Measurements from ENCODE around the gene FDXACB1.
"Not testable (repeated sequence)": the region's sequence is repeated elsewhere in the genome, so short reads cannot be mapped to it uniquely, and the experiment has no call there.

FDXACB1 gene

DNA sequence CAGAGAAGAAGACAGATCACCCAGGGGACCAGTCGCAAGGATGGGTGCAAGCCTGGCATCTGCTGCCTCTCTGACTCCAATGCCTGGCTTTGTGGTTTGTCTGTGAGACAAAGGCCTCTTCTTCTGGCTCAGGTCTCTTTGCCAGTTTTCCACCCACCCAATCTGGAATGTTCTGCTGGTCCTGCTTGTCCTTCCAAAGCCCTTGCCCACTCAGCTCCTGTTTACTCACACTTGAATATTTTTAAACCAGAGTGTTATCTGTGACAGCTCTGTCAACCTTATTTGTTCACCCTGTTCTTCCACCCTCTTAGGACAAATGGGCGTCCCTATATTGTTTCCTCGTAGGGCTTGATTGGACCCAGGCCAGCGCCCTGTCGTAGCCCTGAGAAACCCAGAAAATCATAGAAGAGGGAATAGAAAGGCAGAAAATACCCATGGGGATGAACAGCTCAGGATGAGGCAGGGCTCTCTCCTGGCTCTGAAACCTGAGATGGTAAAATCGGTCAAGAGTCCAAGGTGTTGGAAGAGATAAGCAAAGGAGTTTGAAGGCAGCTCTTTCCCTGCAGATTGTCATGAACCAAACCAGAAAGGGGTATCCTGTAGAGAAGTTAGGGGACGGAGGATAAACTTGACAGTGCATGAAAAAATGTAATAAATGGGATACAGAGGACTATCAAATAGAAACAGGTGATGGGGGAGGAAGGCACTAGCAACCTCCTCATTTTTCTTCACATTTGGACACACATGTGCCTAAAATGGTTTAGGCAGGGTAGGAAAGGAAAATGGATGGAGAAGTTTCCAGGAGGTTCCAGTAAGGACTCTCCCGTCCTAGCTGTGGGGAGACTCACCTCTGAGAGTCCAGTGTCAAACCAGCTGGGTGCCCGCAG, 32.0 kb upstream of the FDXACB1 start:
- DNase-seq: peak in 51 of 56 donors; percentile 29 to 93 (median 77)

GRCh38 chr11:111909378-111909777, 30.4 kb upstream of the FDXACB1 start:
- no peak for DNase-seq

DNA sequence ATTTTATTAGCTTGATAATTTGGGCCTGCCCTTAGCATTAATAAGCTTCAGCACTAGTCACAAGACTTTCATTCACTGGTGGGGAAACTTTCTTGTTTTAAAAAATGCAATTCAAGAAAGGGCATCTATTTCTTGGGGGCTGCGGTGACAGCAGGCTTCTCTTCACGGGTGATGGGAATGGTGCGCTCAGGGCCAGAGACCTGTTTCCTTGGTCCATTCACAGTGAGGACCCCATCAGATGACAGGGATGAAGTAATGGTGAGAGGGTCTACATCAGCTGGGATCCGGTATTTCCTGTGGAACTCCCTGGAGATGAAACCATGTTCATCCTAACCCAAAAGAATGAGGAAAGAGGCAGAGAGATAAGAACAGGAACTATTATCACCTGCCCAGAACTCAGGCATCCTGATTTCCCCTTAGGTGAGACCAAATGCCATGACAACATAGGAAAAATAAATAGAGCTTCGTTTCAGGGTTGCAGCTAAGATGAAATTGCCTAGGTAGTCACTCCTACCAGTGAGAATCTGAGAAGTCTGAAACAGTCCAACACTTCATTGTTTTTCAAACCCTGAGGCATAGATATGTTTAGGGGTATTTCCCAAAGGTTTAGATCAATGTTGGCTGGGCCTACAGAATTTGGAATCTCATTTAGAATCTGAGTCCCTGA, 29.8 kb upstream of the FDXACB1 start:
- DNase-seq: peak in 1 of 56 donors; percentile 31

- DNase-seq: no peak
Measured at GRCh38 chr11:111906680-111907079, 27.7 kb upstream of the FDXACB1 start.

DNA sequence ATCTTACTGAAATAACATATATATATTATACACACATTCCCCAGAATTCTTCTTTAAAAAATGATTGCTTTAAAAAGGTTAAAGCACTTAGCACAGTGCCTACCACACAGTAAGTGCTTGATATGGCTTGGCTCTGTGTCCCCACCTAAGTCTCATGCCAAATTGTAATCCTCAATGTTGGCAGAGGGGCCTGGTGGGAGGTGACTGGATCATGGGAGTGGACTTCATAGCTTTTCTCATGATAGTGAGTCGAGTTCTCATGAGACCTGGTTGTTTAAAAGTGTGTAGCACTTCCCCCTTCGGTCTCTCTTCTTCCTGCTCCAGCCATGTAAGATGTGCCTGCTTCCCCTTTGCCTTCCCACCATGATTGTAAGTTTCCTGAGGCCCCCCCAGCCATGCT, 26.4 kb upstream of the FDXACB1 start:
- no peak for DNase-seq

DNA sequence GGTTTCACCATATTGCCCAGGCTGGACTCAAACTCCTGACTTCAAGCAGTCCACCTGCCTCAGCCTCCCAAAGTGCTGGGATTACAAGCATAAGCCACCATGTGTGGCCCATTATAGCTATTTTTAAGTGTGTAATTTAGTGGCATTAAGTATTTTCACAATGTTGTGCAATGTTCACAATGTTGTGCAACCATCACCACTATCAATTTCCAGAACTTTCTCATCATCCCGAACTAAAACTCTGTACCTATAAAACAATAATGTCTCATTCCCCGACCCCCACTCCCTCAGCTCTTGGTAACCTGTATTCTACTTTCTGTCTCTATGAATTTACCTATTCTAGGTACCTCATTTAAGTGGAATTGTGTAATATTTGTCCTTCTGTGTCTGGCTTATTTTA, 7.9 kb upstream of the FDXACB1 start:
- no peak for DNase-seq

DNA sequence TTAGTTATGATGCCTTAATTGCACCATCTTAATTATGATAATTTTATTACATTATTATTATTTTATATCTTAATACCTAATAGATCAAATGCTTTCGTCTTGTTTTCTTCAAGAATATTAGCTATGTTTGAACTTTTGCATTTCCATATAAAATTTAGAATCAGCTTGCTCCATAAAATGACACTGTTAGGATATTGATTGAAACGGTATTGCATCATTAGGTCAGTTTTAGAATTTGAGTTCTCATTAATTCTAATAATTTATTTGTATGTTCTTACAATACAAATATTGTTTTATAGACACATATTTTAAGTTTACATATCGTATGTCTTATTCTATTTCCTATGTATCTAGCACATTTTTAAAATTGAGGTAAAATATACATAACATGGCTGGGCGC, 7.1 kb upstream of the FDXACB1 start:
- DNase-seq: no peak

- DNase-seq: not testable (repeated sequence)
Measured at GRCh38 chr11:111885053-111885452, 6.1 kb upstream of the FDXACB1 start.

DNA sequence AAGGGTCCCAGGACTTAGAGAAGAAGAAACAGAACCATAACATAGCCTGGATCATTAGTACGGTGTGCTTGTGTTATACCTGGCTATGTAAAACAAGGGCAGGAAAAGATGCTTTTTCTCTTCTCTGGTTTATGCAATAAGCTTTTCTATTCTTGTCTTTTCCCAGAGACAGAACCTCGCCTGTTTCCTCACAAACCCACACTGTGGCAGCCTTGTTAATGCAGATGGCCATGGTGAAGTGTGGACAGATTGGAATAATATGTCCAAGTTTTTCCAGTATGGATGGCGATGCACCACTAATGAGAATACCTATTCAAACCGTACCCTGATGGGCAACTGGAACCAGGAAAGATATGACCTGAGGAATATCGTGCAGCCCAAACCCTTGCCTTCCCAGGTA, 3.2 kb upstream of the FDXACB1 start:
- DNase-seq: peak in 7 of 56 donors; percentile 4 to 13 (median 7)

- DNase-seq: no peak
Measured at GRCh38 chr11:111879637-111879960, 634 bp upstream of the FDXACB1 start.

GRCh38 chr11:111878385-111878848, 548 bp downstream of the FDXACB1 start:
- DNase-seq: peak in 1 of 56 donors; percentile 56

DNA sequence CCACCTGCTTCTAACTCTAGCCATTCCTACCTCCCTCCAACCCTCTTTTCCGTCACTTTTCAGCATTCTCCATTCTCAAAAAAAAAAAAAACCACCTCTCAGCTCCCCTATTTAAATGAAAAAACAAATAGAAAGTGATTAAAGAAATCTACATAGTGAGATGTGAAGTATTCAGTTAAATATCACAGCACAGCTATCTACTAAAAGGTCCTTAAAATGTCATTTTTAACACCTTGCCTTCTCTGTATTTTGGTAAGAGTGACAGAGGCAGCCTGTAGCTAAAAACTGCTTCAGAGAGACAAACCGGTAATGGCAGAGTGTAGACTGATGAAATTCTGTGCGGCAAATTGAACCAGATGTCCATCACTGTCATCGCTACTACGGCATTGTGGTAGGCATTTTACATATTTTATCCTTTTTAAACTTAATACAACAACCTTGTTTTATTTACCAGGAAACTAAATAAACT, 7.2 kb downstream of the FDXACB1 start:
- DNase-seq: no peak

- peak in 53 of 56 donors; percentile 5 to 90 (median 66) for DNase-seq
Measured at GRCh38 chr11:111870886-111871692, 7.9 kb downstream of the FDXACB1 start, which contains the start of gene ALG9. ALG9 (minus strand) TSS chr11:111871581; CDS start chr11:111871482, 99 bp downstream.

DNA sequence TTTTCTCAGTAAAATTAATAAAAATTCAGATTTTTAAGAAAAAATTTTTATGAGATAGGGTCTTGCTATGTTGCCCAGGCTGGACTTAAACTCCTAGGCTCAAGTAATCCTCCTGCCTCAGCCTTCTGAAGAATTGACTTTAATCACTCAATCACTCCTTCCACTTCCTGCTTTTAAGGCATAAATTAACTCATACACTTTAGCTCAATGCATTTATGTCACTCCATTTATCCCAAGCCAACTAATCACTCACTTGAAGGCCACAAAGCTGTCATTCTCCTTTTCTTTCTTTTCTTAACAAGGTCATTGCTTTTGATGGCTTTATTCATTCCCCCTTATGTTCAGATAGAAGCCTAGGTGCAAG, 8.5 kb downstream of the FDXACB1 start:
- no peak for DNase-seq

DNA sequence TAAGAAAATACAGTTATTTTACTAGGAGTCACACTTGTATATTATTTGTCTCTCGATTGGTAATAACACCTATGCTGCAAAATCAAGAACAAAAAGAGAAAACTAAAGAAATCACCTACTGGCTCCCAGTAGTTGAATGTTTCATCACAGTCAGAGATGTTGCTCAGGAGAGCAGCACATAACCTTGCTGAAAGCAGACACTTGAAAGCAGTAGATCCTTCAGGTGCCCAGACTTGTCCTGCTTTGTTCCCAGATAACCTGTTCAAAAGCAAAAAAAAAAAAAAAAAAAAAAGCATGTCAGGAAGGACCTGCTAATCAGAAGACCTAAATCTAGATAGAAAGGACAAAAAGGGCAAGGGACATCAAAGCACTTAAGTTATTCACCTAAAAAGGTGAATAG, 8.9 kb downstream of the FDXACB1 start:
- DNase-seq: no peak

DNA sequence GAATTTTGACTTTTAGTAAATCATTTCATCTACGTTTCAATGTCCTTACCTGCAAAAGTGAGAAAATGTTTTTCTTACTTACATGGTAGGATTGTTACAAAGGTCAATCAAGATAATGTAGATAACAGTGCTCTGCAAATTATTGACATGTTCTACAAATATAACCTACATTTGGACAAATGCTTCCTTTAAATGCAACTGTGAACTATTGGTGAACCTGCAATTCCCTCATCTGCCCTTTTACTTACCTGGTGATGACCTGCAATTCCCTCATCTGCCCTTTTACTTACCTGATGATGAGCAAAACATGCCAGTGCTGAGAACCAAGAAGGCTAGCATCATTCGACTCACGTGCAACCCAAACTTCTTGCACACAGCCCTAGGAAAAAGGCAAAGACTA, 18.7 kb downstream of the FDXACB1 start:
- no peak for DNase-seq

- no peak for DNase-seq
Measured at GRCh38 chr11:111855506-111855905, 23.5 kb downstream of the FDXACB1 start.

- no peak for DNase-seq
Measured at GRCh38 chr11:111852103-111852502, 26.9 kb downstream of the FDXACB1 start.

GRCh38 chr11:111851636-111852035, 27.3 kb downstream of the FDXACB1 start:
- no peak for DNase-seq

DNA sequence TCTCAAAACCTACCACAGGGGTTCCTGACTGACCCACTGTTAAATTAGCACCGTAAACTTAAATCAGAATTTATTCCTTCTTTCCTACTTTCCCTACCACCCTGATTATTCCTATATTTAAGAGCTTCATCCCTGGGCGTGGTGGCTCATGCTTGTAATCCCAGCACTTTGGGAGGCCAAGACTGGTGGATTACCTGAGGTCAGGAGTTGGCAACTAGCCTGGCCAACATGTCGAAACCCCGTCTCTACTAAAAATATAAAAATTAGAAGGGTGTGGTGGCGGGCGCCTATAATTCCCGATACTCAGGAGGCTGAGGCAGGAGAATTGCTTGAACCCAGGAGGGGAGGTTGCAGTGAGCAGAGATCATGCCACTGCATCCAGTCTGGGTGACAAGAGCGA, 27.9 kb downstream of the FDXACB1 start:
- DNase-seq: no peak

DNA sequence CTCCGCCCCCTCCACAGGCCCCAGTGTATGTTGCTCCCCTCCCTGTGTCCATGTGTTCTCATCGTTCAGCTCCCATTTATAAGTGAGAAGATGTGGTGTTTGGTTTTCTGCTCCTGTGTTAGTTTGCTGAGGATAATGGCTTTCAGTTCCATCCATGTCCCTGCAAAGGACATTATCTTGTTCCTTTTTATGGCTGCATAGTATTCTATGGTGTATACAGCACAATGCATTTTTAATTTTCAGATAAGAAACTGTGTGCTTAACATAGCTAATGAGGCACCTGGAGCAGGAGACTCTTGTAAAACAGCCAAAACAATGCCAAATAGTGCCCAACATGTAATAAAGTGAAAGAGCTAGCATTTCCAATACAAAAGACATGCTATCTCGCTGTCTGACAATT, 29.3 kb downstream of the FDXACB1 start:
- no peak for DNase-seq

GRCh38 chr11:111846636-111847035, 32.3 kb downstream of the FDXACB1 start:
- DNase-seq: no peak

Measured in amygdala (tissue), 56 donors.